Body of pancreas (tissue), 4 donors: ENCODE results near the gene STK38. TPM values are rescaled to one million over a fixed set of nuclear protein-coding genes. Genes with fewer than 3 reads are reported as not detected.
"Not testable (repeated sequence)": the region's sequence is repeated elsewhere in the genome, so short reads cannot be mapped to it uniquely, and the experiment has no call there.

Experiments
- ATAC-seq: fragments of 150-250 bp; one replicate; pipeline ENCODE4 v1.9.1; 2016
- DNase-seq, 4 donors: peaks; one replicate each; pipeline ENCODE4 v3.0.0-alpha.2; 2019
- H3K27ac ChIP-seq, 4 donors: fragments of 200-600 bp; sonication (generic); 1 replicate in 3 of 4; 2 replicates in 1 of 4; pipeline versions ENCODE4 v1.5.1 to v1.6.1; 2016 to 2019; ENCODE audit warnings: mild to moderate bottlenecking in 1 of 4, mixed read lengths in 1 of 4, moderate library complexity in 1 of 4
- H3K27me3 ChIP-seq, 2 donors: fragments of 200-600 bp; sonication (generic); one replicate each; pipeline ENCODE4 v1.6.0; 2016; ENCODE audit warnings: mild to moderate bottlenecking in 1 of 2
- H3K36me3 ChIP-seq, 2 donors: fragments of 200-600 bp; sonication (generic); replicated peaks in 1 of 2; 2 replicates each; pipeline ENCODE4 v1.5.1; 2016; ENCODE audit warnings: low read depth in 2 of 2; ENCODE audit not compliant: insufficient read depth in 1 of 2
- H3K4me1 ChIP-seq: fragments of 200-600 bp; sonication (generic); one replicate; pipeline ENCODE4 v1.6.0; 2016
- H3K4me3 ChIP-seq, 2 donors: fragments of 200-600 bp; sonication (generic); 1 replicate in 1 of 2; 2 replicates in 1 of 2; pipeline ENCODE4 v1.5.1; 2016 to 2019
- H3K9me3 ChIP-seq, 3 donors: fragments of 200-600 bp; sonication (generic); 1 replicate in 2 of 3; 2 replicates in 1 of 3; pipeline ENCODE4 v1.5.1; 2016
- POLR2A ChIP-seq, 3 donors: fragments of 450-650 bp; IDR thresholded peaks; one replicate each; pipeline ENCODE4 v1.6.1; 2016; ENCODE audit warnings: antibody characterized with exemption in 3 of 3, mild to moderate bottlenecking in 2 of 3
- WGBS, 2 donors: methylation state at CpG; one replicate each; pipeline ENCODE4 v1.1.5; 2017; 5-methylcytosine and 5-hydroxymethylcytosine counted together
- intact Hi-C: fragments of 100-400 bp; cut with DNase I; formaldehyde crosslinking; loops from one replicate; pipeline ENCODE4 v1.15.1; 2023
- total RNA-seq, 2 donors: library from RNA; depleted of rRNA; stranded (reverse); fragments of >200 nt; gene quantifications; one replicate each; pipeline ENCODE4 v1.1.0, GENCODE V29; 2016
- TF ChIP-seq, protein P1 (sequence below), 7 experiments: fragments of 450-650 bp in 4 of 7; fragments of 200-600 bp in 3 of 7; sonication (generic) in 3 of 7; IDR thresholded peaks; one replicate each; pipeline ENCODE4 v1.5.1; 2016 to 2019; ENCODE audit warnings: antibody characterized with exemption in 7 of 7

Gene STK38
- total RNA-seq, 2 donors from 2014 or later, result 11.9 to 16.2 TPM

- no peak for TF ChIP-seq POLR2A (IDR thresholded peaks at IDR 0.05)
- TF ChIP-seq, protein P1, sequence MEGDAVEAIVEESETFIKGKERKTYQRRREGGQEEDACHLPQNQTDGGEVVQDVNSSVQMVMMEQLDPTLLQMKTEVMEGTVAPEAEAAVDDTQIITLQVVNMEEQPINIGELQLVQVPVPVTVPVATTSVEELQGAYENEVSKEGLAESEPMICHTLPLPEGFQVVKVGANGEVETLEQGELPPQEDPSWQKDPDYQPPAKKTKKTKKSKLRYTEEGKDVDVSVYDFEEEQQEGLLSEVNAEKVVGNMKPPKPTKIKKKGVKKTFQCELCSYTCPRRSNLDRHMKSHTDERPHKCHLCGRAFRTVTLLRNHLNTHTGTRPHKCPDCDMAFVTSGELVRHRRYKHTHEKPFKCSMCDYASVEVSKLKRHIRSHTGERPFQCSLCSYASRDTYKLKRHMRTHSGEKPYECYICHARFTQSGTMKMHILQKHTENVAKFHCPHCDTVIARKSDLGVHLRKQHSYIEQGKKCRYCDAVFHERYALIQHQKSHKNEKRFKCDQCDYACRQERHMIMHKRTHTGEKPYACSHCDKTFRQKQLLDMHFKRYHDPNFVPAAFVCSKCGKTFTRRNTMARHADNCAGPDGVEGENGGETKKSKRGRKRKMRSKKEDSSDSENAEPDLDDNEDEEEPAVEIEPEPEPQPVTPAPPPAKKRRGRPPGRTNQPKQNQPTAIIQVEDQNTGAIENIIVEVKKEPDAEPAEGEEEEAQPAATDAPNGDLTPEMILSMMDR (IDR thresholded peaks at IDR 0.05), result no peak
- H3K9me3 ChIP-seq, result no peaks in the 10 kb centered on the region
- DNase-seq, result no peak
- intact Hi-C loops, result loop anchor here (10.0 kb wide), 1 partner anchor 115 kb away; no protein-coding TSS in a partner anchor
- no peak for ATAC-seq
- no peak overlapping the region for H3K27ac ChIP-seq
- no peak overlapping the region for H3K4me3 ChIP-seq
- no peaks in the 10 kb centered on the region for H3K36me3 ChIP-seq
- H3K27me3 ChIP-seq, result no peaks in the 10 kb centered on the region
- peaks cover 18% of the 10 kb centered on the region for H3K4me1 ChIP-seq
Measured at GRCh38 chr6:36459501-36459900, 87.8 kb downstream of the STK38 start.

- 58 to 73% methylated on average over 3 of the region's 3 CpGs for WGBS, 2 donors
- H3K27me3 ChIP-seq, result no peaks in the 10 kb centered on the region
- no peaks in the 10 kb centered on the region for H3K36me3 ChIP-seq
- no peaks in the 10 kb centered on the region for H3K9me3 ChIP-seq
- ATAC-seq, result no peak
- intact Hi-C loops, result loop anchor here (10.0 kb wide), 1 partner anchor 119 kb away; no protein-coding TSS in a partner anchor
- TF ChIP-seq POLR2A (IDR thresholded peaks at IDR 0.05), result no peak
- TF ChIP-seq, protein P1 (IDR thresholded peaks at IDR 0.05), result no peak
- no peak overlapping the region for H3K4me3 ChIP-seq
- DNase-seq, result no peak
- H3K4me1 ChIP-seq, result peaks cover 18% of the 10 kb centered on the region
- no peak overlapping the region for H3K27ac ChIP-seq
Measured at GRCh38 chr6:36455486-36456027, 91.7 kb downstream of the STK38 start.

GRCh38 chr6:36452897-36453296, 94.4 kb downstream of the STK38 start:
- not testable (repeated sequence) for H3K4me3 ChIP-seq, H3K27ac ChIP-seq, DNase-seq, ATAC-seq, H3K36me3 ChIP-seq, H3K27me3 ChIP-seq, H3K9me3 ChIP-seq, H3K4me1 ChIP-seq
- 95 to 97% methylated on average over 8 of the region's 8 CpGs for WGBS, 2 donors
- intact Hi-C loops, result loop anchor here (10.0 kb wide), 1 partner anchor 122 kb away; no protein-coding TSS in a partner anchor

GRCh38 chr6:36449173-36449572, 98.1 kb downstream of the STK38 start:
- H3K27me3 ChIP-seq, intact Hi-C loops, ATAC-seq, H3K36me3 ChIP-seq, H3K27ac ChIP-seq, H3K4me3 ChIP-seq, H3K9me3 ChIP-seq, DNase-seq: not testable (repeated sequence)
- WGBS, 2 donors, result 92 to 95% methylated on average over 10 of the region's 10 CpGs
- peaks cover 16% of the 10 kb centered on the region for H3K4me1 ChIP-seq

- H3K9me3 ChIP-seq, result no peaks in the 10 kb centered on the region
- intact Hi-C loops, result no loop called here
Measured at GRCh38 chr6:36445621-36446020, 101.7 kb downstream of the STK38 start.

More at GRCh38 chr6:36445621-36446020, 101.7 kb downstream of the STK38 start:
- no peak overlapping the region for H3K4me3 ChIP-seq
- H3K27me3 ChIP-seq, result no peaks in the 10 kb centered on the region
- ATAC-seq (no peak), DNase-seq (no peak)
- TF ChIP-seq POLR2A (IDR thresholded peaks at IDR 0.05), result no peak
- TF ChIP-seq, protein P1 (IDR thresholded peaks at IDR 0.05), result no peak
- H3K27ac ChIP-seq, result no peak overlapping the region
- peaks cover 34% of the 10 kb centered on the region for H3K4me1 ChIP-seq
- H3K36me3 ChIP-seq, result no peaks in the 10 kb centered on the region
